22Rv1 (cell line): Measurements from ENCODE around the gene SLC50A1.

Experiments
- H3K27ac ChIP-seq: fragments of 450-650 bp; 2 replicates; pipeline ENCODE4 v1.5.1; 2017
- CTCF ChIP-seq: fragments of 450-650 bp; IDR thresholded peaks from 2 replicates; pipeline ENCODE4 v1.5.1; 2017; ENCODE audit warnings: mild to moderate bottlenecking
- ZFX ChIP-seq: fragments of 450-650 bp; IDR thresholded peaks from 2 replicates; pipeline ENCODE4 v1.6.1; 2017; ENCODE audit warnings: antibody characterized with exemption, borderline replicate concordance

SLC50A1 gene

GRCh38 chr1:155093911-155094621, 41.6 kb upstream of the SLC50A1 start:
- TF ChIP-seq CTCF (peak; percentile 81), ZFX (no peak)
- H3K27ac ChIP-seq = peak overlapping the region; percentile 4; the same call in 1 of the 2 replicates

- TF ChIP-seq CTCF = peak; percentile 50
- no peak for TF ChIP-seq ZFX
- H3K27ac ChIP-seq = peak overlapping the region; percentile 4; the same call in 1 of the 2 replicates
Observed at GRCh38 chr1:155094622-155094948, 41.1 kb upstream of the SLC50A1 start.

- no peak overlapping the region for H3K27ac ChIP-seq
- TF ChIP-seq CTCF (no peak), ZFX (no peak)
Observed at GRCh38 chr1:155099331-155099730, 36.3 kb upstream of the SLC50A1 start.

- no peak for TF ChIP-seq ZFX
- no peak overlapping the region for H3K27ac ChIP-seq
Observed at GRCh38 chr1:155103325-155103724, 32.3 kb upstream of the SLC50A1 start.

GRCh38 chr1:155104605-155105534, 30.8 kb upstream of the SLC50A1 start:
- TF ChIP-seq CTCF (no peak), ZFX (no peak)
- H3K27ac ChIP-seq = no peak overlapping the region

- TF ChIP-seq ZFX (no peak), CTCF (no peak)
- no peak overlapping the region for H3K27ac ChIP-seq
Observed at GRCh38 chr1:155105604-155106011, 30.0 kb upstream of the SLC50A1 start.

- no peak for TF ChIP-seq CTCF
- TF ChIP-seq ZFX = no peak
- H3K27ac ChIP-seq = no peak overlapping the region
Observed at GRCh38 chr1:155106862-155107261, 28.8 kb upstream of the SLC50A1 start.
